Left ventricle myocardium inferior (tissue), 1 donor: ENCODE data around the gene VRK1. TPM values are rescaled to one million over a fixed set of nuclear protein-coding genes. Genes with fewer than 3 reads are reported as not detected.

Source experiments
- DNase-seq: peaks from one replicate; pipeline ENCODE4 v3.0.0-alpha.2; 2020
- H3K27ac ChIP-seq: fragments of 200-600 bp; replicated peaks from 2 replicates; pipeline ENCODE4 v1.8.0; 2021
- H3K27me3 ChIP-seq: fragments of 200-600 bp; 2 replicates; pipeline ENCODE4 v1.8.0; 2021; ENCODE audit warnings: low read depth
- H3K36me3 ChIP-seq: fragments of 200-600 bp; 2 replicates; pipeline ENCODE4 v1.8.0; 2021
- H3K4me1 ChIP-seq: fragments of 200-600 bp; 2 replicates; pipeline ENCODE4 v1.8.0; 2021
- H3K4me3 ChIP-seq: fragments of 200-600 bp; 2 replicates; pipeline ENCODE4 v1.8.0; 2021; ENCODE audit warnings: mild to moderate bottlenecking, moderate library complexity
- H3K9me3 ChIP-seq: fragments of 200-600 bp; replicated peaks from 2 replicates; pipeline ENCODE4 v1.8.0; 2021
- CTCF ChIP-seq: fragments of 200-600 bp; IDR thresholded peaks from 2 replicates; pipeline ENCODE4 v1.8.0; 2021; ENCODE audit warnings: antibody characterized with exemption, mild to moderate bottlenecking, borderline replicate concordance
- intact Hi-C: fragments of 100-400 bp; cut with micrococcal nuclease; formaldehyde crosslinking; loops from one replicate; pipeline ENCODE4 v1.11.0; 2022
- total RNA-seq: library from RNA; stranded (reverse); fragmentation: NEBNext Ultra II Directional; extraction: Animal tissue kit (Norgen Biotek cat#: 25700); gene quantifications from one replicate; pipeline ENCODE4 v1.2.1, GENCODE V29; 2021
- donor health status: DM: no; HTN: yes; CAD: no; lungs with severe emphysema.

VRK1 gene
- total RNA-seq, 1 donor from 2014 or later = 6.5 TPM

- no peaks in the 10 kb centered on the region for H3K4me1 ChIP-seq
- no peak for TF ChIP-seq CTCF
- intact Hi-C loops = no loop called here
- no peaks in the 10 kb centered on the region for H3K36me3 ChIP-seq
- H3K27me3 ChIP-seq = peaks cover 18% of the 10 kb centered on the region
- no peak overlapping the region for H3K4me3 ChIP-seq
- H3K27ac ChIP-seq = no peak overlapping the region
- H3K9me3 ChIP-seq = no peaks in the 10 kb centered on the region
- no peak for DNase-seq
Observed at GRCh38 chr14:96790186-96790585, 7.0 kb upstream of the VRK1 start.

GRCh38 chr14:96790706-96791105, 6.5 kb upstream of the VRK1 start:
- H3K36me3 ChIP-seq = no peaks in the 10 kb centered on the region
- peaks cover 14% of the 10 kb centered on the region for H3K27me3 ChIP-seq
- intact Hi-C loops = no loop called here
- H3K9me3 ChIP-seq = no peaks in the 10 kb centered on the region
- no peak overlapping the region for H3K27ac ChIP-seq
- no peak for TF ChIP-seq CTCF
- no peak for DNase-seq
- no peak overlapping the region for H3K4me3 ChIP-seq
- H3K4me1 ChIP-seq = no peaks in the 10 kb centered on the region

GRCh38 chr14:96792003-96792402, 5.2 kb upstream of the VRK1 start:
- Histone ChIP-seq H3K27me3 (peaks cover 3% of the 10 kb centered on the region), H3K4me3 (no peak overlapping the region), H3K9me3 (no peaks in the 10 kb centered on the region), H3K4me1 (no peaks in the 10 kb centered on the region), H3K27ac (no peak overlapping the region), H3K36me3 (no peaks in the 10 kb centered on the region)
- TF ChIP-seq CTCF = no peak
- no peak for DNase-seq
- intact Hi-C loops = no loop called here

- Histone ChIP-seq H3K36me3 (no peaks in the 10 kb centered on the region), H3K4me1 (peaks cover 4% of the 10 kb centered on the region), H3K27me3 (peaks cover 3% of the 10 kb centered on the region), H3K9me3 (no peaks in the 10 kb centered on the region), H3K4me3 (no peak overlapping the region), H3K27ac (no peak overlapping the region)
- TF ChIP-seq CTCF = no peak
- DNase-seq = no peak
- intact Hi-C loops = no loop called here
Observed at GRCh38 chr14:96792591-96792990, 4.6 kb upstream of the VRK1 start.

- Histone ChIP-seq H3K27me3 (peaks cover 3% of the 10 kb centered on the region), H3K36me3 (no peaks in the 10 kb centered on the region), H3K4me1 (peaks cover 13% of the 10 kb centered on the region), H3K9me3 (no peaks in the 10 kb centered on the region), H3K4me3 (no peak overlapping the region), H3K27ac (no peak overlapping the region)
- intact Hi-C loops = no loop called here
- no peak for DNase-seq
- TF ChIP-seq CTCF = no peak
Observed at GRCh38 chr14:96793547-96793946, 3.6 kb upstream of the VRK1 start.
